GM19467 (cell line): ENCODE results near the gene DNAJB4.
"Not testable (repeated sequence)": the region's sequence is repeated elsewhere in the genome, so short reads cannot be mapped to it uniquely, and the experiment has no call there.

Source experiments
- ATAC-seq: cut with Tn5 transposase; IDR thresholded peaks from one replicate; pipeline ENCODE4 v1.9.1; 2021; ENCODE audit warnings: mild to moderate bottlenecking, moderate library complexity; ENCODE audit not compliant: unreplicated experiment

Gene DNAJB4

GRCh38 chr1:78061825-78062523 is 57.2 kb downstream of the DNAJB4 start:
- ATAC-seq, result no peak

- ATAC-seq, result not testable (repeated sequence)
These were observed 60.1 kb downstream of the DNAJB4 start for GRCh38 chr1:78064886-78065285.
